GM19455 (cell line): ENCODE measurements around the gene RPL22.
"Not testable (repeated sequence)": the region's sequence is repeated elsewhere in the genome, so short reads cannot be mapped to it uniquely, and the experiment has no call there.

Source experiments
- ATAC-seq: cut with Tn5 transposase; IDR thresholded peaks from one replicate; pipeline ENCODE4 v1.9.1; 2021; ENCODE audit not compliant: unreplicated experiment

RPL22 gene

GRCh38 chr1:6234502-6235295 is 35.3 kb upstream of the RPL22 start:
- ATAC-seq, result no peak

GRCh38 chr1:6233376-6233775 is 34.0 kb upstream of the RPL22 start:
- ATAC-seq, result no peak

DNA sequence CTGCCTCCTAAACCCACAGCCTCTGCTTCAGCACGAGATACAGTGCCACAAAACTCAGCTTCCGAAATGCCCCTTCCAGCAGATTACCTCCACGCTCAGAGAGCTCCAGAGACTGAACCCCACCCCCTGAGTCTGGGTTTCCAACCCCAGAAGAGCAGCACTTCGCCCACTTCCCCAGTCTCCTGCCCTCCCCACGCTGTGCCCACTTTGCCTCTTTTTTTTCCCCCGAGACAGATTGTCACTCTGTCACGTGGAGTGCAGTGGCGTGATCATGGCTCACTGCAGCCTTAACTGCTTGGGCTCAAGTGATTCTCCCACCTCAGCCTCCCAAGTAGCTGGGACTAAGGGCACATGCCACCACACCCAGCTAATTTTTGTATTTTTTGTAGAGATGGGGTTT is 26.3 kb upstream of the RPL22 start:
- ATAC-seq, result no peak

GRCh38 chr1:6224718-6225117 is 25.3 kb upstream of the RPL22 start:
- ATAC-seq, result no peak

DNA sequence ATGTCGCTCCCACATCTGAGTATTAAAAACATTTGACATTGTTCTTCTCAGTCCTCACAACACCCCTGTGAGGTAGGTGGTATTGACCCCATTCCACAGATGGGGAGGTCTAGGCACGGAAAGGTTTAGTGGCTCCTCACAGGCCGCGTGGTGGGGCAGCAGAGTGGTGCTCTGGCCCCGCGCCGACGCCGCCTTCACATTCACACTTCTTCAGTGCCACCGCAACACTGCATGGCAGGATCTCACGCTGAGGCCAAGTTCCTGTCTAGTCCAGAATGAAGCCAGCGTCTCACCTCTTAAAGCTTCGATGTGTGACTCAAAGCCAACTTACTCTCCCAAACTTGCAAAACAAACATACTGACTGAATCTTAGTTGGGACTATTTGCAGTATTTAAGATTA is 24.2 kb upstream of the RPL22 start:
- no peak for ATAC-seq

DNA sequence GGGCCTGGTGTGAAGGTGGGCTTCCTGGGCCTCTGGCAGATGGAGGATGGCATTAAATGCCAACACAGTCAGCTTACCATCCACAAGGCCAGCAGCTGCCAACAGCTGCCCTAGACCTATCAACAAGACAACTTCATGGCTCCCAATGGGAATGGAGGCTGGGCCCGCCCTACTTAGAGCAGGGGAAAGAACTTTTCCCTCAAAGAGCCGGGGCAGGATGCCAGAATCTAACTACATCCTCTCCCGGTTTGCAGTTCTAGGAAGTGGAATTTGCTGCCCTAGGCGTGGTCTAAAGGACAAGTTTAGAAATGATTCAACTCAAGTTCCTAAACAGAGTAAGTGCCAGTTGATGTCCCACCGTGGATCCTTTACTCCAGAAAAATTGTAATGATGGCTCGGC is 23.2 kb upstream of the RPL22 start:
- ATAC-seq, result no peak

GRCh38 chr1:6221210-6221784 is 21.9 kb upstream of the RPL22 start:
- no peak for ATAC-seq

- no peak for ATAC-seq
Observed at GRCh38 chr1:6220236-6220635, 20.8 kb upstream of the RPL22 start.

DNA sequence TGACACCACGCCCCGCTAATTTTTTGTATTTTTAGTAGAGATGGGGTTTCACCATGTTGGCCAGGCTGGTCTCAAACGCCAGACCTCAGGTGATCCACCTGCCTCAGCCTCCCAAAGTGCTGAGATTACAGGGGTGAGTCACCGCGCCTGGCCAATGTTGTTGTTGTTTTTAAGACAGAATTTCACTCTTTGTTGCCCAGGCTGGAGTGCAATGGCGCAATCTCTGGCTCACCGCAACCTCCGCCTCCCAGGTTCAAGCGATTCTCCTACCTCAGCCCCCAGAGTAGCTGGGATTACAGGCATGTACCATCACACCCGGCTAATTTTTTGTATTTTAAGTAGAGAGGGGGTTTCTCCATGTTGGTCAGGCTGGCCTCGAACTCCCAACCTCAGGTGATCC is 20.2 kb upstream of the RPL22 start:
- ATAC-seq, result not testable (repeated sequence)

- no peak for ATAC-seq
Observed at GRCh38 chr1:6218375-6219164, 19.2 kb upstream of the RPL22 start.

DNA sequence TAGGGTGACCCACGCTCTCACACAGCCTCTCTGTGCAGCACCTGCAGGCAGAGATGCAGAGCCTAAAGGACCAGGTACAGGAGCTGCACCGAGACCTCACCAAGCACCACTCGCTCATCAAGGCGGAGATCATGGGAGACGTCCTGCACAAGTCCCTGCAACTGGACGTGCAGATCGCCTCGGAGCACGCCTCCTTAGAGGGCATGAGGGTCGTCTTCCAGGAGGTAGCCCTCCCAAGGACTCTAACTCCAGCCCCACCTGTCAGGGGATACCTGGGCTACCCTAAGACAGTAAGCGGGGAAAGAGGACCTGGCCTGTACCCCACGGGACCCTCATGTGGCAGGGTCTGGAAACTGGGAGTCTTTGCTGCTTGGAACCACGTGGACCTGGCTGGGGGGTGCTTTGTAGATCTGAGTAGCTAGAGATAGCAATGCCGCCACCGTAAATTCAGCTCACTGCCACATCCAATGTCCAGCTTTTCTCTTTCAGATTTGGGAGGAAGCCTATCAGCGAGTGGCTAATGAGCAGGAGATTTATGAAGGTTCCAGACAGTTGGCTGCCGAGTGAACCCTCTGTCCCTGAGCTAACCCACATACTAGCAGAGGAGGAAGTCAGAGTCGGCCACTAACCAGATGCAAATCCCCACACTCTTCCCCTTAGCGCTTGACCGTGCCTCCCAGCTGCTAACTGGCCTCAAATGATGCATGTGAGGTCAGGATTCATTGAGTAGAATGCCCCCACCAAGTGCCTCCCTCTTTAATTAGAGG is 13.0 kb upstream of the RPL22 start:
- ATAC-seq, result no peak

- ATAC-seq, result no peak
Observed at GRCh38 chr1:6211731-6212130, 12.3 kb upstream of the RPL22 start.

DNA sequence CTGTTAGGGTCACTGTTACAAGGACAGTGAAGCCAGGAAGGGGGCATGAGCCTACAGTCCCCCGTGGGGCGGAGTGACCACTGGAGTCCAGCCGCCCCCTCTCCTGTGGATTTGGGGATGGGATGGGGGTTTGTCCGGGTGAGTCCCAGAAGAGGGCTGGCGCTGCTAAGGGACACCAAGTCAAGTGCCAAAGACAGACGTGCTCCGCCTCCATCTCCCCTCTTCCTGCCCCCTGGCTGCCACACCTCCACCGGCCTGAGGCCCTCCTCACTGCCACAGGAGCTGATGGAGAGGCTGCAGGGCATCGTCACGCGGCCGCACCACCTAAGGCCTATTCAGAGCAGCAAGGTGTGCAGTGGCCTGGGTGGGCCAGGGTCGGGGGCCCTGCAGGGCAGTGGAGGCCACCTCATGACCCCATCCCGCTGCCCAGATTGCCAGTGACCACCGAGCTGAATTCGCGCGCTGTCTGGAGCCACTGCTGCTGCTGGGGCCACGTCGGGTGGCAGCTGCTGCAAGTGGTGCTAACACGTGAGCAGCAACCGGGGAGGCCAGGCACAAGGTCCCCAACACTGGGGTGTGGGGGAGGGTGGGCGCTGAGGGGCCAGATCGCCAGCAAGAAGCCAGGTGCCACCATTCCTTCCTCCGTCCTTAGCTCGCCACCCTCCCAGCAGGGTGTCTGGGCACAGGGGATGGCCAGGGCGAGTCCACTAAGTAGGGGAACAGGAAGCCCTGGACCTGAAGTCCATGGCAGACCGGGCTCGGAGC is 11.4 kb upstream of the RPL22 start:
- no peak for ATAC-seq

GRCh38 chr1:6209661-6210580 is 10.5 kb upstream of the RPL22 start:
- ATAC-seq, result no peak

DNA sequence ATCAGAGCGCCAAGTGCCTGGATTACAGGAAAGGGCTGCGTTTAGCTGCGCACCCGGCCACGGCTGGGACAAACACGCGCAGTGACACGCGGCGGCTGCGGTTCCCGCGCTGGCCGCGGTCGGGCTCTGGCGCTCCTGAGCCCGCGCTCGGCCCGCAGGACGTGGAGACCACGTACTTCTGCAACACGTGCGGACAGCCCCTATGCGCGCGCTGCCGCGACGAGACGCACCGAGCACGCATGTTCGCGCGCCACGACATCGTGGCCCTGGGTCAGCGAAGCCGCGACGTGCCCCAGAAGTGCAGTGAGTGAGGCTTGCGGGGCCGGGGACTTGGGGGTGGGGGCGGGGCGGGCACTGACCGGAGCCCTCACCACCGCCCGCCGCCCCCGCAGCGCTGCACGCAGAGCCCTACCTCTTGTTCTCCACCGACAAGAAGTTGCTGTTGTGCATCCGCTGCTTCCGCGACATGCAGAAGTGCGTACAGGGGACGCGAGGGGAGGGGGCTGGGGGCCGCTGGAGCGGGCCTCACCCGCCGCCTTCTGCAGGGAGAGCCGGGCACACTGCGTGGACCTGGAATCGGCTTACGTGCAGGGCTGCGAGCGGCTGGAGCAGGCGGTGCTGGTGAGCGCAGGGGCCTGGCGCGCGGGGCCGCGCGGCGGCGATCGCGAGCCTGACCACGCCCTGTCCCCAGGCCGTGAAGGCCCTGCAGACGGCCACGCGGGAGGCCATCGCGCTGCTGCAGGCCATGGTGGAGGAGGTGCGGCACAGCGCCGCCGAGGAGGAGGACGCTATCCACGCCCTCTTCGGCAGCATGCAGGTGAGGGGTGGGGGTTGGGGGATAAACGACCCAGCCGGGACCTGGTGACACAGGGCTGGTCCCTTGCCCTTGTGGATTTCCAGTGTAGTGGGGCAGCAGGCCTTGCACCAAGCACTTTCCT is 9.6 kb upstream of the RPL22 start:
- no peak for ATAC-seq

DNA sequence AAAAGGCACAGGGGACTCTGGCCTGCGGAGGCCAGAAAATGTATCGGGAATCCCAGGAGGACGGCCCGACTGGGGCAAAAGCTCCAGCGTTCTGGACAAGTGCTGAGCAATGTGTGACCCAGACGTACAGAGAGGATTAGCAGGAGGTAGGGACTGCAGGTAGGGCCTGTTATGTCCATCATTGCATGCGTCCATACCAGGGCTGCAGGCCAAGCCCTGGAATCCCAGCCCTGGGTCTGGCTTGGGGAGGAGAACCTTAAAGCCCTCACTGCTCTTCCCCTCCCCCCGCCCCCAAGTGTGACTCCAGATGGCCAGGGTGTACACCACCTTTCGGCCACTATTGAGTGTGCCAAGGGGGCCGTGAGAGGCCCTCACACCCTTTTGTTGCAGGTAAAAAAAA is 8.5 kb upstream of the RPL22 start:
- ATAC-seq, result no peak

DNA sequence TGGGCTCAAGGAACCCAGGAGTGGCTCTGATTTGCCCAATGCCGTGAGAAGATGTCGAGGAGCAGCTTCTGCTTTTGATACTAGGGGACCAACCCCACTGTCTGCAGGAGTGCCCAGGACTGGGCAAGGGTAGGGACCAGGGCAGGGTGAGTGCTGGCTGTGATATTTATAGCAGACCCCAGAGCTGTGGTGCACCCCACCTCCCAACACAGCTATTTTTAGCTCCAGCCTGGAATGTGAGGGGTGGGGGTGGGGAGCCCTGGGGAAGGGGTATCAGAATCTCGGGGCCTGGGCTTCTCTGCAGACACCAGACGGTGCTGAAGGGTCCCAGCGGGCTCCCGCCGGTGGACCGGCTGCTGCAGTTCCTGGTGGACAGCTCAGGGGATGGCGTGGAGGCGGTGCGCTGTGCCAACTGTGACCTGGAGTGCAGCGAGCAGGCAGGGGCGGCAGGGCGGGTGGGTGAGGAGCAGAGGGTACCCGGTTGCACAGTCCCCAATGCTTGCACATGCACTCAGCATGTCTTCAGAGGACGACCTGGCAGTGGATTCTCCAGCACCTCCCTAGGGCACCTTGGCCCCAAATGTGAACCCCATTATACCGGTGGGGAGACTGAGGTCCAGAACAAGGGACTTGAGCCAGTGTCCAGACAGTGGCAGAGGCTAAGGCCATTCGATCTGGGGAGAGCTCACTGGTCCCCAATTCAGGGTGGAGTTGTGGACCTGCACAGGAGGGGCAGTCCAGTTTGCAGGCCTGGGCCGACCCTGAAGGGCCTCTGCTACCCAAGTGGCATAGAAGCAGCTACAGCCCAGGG is 7.9 kb upstream of the RPL22 start:
- no peak for ATAC-seq

- ATAC-seq, result no peak
Observed at GRCh38 chr1:6206520-6206855, 7.1 kb upstream of the RPL22 start.
